Cardiac septum (tissue), 1 donor: ENCODE data around the gene HHATL. TPM values are rescaled to one million over a fixed set of nuclear protein-coding genes. Genes with fewer than 3 reads are reported as not detected.

ENCODE experiments used
- DNase-seq: peaks from one replicate; pipeline ENCODE4 v3.0.0-alpha.2; 2020; ENCODE audit warnings: low spot score
- intact Hi-C: fragments of 100-400 bp; cut with DNase I; formaldehyde crosslinking; loops from one replicate; pipeline ENCODE4 v1.14.0; 2022
- total RNA-seq: library from RNA; stranded (reverse); fragmentation: NEBNext Ultra II Directional; extraction: Animal tissue kit (Norgen Biotek cat#: 25700); gene quantifications from one replicate; pipeline ENCODE4 v1.2.1, GENCODE V29; 2021
- donor health status: DM: no; HTN: no; CAD: no.

Gene HHATL
- total RNA-seq, 1 donor from 2014 or later, result 505 TPM

DNA sequence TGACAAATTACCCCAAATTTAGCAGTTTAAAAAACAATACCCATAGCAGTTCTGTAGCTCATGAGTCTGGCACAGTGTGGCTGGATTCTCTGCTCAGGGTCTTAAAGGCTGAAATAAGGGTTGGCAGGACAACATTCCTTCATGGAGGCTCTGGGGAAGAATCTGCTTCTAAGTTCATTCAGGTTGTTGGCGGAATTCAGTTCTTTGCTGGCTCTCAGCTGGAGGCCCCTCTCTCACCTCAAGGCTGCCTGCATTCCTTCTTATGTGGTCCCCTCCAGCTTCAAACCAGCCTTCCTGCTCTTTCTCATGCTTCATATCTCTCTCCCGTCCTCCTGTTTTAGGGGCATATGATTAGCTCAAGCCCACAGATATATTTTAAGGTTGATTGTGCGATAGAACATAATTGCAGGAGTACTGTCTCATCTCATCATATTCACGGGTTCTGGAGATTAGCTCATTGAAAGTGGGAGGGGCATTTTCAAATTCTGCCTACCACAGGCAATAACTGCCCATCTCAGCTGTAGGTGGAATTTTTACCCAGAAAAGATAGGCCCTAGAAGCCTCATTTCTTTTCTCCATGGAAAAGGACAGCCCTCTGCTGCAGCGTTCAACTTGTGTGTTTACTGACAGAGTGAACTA lies 54.7 kb downstream of the HHATL start:
- intact Hi-C loops, result no loop called here
- no peak for DNase-seq

Other genes with a start within 250 kb of the HHATL start
- gene VIPR1, start 200.2 kb downstream of the HHATL start, total RNA-seq, result 0.89 TPM
- gene SEC22C, start 120.8 kb downstream of the HHATL start, total RNA-seq, result 31.5 TPM
- gene SS18L2, start 111.9 kb downstream of the HHATL start, total RNA-seq, result 9.6 TPM
- gene NKTR, start 102.1 kb downstream of the HHATL start, total RNA-seq, result 35.1 TPM
- 202 TPM for gene ZBTB47, start 49.1 kb downstream of the HHATL start, total RNA-seq
- gene KLHL40, start 17.3 kb downstream of the HHATL start, total RNA-seq, result 0.57 TPM
- gene CCDC13, start 70.5 kb upstream of the HHATL start, total RNA-seq, result 1.1 TPM
- gene HIGD1A, start 101.7 kb upstream of the HHATL start, total RNA-seq, result 266 TPM
- gene ACKR2, start 106.6 kb upstream of the HHATL start, total RNA-seq, result 1.5 TPM
- gene CYP8B1, start 173.1 kb upstream of the HHATL start, total RNA-seq, result not detected
- gene ZNF662, start 203.3 kb upstream of the HHATL start, total RNA-seq, result 6.6 TPM